HG03342 (cell line): ENCODE data around the gene AIMP2.
"Not testable (repeated sequence)": the region's sequence is repeated elsewhere in the genome, so short reads cannot be mapped to it uniquely, and the experiment has no call there.

Source experiments
- ATAC-seq: cut with Tn5 transposase; IDR thresholded peaks from one replicate; pipeline ENCODE4 v1.9.1; 2021; ENCODE audit warnings: mild to moderate bottlenecking, moderate library complexity; ENCODE audit not compliant: unreplicated experiment

Gene AIMP2

DNA sequence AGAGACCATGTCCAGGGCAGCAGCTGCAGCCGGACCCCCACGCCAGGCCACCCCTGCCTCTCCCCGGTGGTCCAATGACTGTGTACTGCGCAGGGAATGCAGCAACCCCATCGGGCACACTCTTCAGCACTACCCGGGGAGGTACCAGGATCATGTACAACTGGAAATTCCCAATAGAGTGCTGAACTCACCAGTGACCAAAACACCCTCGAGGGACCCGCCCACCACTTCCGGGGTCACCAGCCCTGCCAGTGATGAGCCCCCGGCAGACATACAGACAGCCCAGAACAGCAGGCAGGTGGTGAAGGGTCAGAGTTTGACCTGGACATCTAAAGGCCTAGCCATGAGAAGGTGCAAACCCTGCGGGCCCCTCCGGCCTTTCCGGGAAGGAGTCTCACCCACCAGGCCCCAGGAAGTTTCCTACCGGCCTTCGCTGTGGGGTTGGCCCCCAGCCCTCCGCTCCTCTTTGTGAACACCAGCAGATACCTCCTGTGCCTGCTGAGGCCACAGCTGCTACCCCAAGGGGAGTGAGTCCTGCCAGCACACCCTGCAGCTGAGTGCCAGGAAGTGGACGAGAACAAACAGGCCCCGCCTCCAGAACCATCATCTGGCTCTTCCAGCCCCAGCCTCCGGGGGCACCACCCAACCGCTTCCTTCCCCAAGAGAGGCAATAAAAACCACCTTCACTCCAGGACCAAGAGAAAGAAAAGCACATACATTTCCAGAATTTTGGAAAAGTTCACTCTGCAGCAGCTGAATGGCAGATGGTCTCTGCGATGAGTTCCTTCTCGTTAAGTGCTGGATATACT lies 17.1 kb downstream of the AIMP2 start:
- peak; percentile 82 for ATAC-seq

DNA sequence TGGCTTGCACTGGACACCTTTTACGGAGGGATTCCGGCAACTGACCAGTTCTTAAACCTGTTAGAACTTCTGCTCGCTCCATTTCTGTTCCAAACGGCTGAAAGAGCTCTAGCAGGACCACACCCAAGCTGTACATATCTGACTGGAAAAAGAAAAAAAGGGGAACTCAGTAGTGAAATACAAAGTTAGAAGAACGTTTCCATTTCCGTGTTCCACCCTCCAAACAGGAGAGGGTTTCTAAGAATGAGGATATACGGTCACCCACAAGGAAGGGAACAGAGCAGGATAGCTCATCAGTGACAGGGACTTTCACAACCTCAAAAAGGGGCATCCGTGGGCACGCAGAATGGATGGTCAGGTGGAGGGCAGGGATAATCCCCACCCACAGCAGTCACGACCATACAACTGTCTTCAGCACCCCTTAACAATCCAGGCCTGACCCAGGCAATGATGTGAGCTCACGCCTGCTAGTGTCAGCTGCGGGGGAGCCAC lies 17.8 kb downstream of the AIMP2 start:
- ATAC-seq, result no peak

GRCh38 chr7:6027806-6028365 lies 18.8 kb downstream of the AIMP2 start:
- ATAC-seq, result no peak

- no peak for ATAC-seq
Measured at GRCh38 chr7:6028563-6028962, 19.5 kb downstream of the AIMP2 start.

DNA sequence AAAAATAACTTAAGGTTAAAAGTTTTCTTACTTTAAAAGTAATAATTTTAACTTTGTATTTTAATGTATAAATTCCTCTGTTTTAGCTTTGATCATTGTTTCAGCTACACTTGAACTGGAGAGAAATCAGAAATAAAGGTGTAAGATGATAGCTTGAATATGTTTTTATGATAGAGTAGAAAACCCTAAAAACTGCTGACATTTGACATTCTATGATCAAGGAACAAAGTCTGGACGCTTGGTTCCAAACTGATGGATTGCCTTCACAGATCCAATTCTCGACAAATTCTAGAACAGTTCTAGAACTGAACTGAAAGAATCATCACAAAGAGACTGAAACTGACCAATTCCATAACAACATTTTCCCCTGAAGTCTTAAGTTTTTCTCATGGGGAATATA lies 21.9 kb downstream of the AIMP2 start, which contains the start of gene ANKRD61:
ANKRD61 (plus strand) TSS at position 389 of the 400 bp plus-strand sequence; CDS start at position 389, 0 bp downstream.
- ATAC-seq, result no peak

DNA sequence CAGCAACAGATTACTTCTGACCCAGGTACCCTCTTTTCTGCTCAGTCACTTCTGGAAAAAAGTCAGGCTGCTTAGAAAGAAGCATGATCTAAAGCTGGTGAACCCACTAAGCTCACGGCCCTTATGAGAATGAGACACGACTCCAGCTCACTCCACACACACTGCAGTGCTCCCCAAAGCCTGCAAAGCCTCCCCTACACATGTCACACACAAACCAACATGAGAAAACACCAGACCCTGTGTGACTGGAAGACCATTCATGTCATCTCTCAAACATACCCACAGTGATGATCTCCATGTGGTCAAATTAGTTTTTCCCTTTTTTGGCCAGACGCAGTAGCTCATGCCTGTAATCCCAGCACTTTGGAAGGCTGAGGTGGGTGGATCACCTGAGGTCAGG lies 22.5 kb downstream of the AIMP2 start:
- no peak for ATAC-seq

DNA sequence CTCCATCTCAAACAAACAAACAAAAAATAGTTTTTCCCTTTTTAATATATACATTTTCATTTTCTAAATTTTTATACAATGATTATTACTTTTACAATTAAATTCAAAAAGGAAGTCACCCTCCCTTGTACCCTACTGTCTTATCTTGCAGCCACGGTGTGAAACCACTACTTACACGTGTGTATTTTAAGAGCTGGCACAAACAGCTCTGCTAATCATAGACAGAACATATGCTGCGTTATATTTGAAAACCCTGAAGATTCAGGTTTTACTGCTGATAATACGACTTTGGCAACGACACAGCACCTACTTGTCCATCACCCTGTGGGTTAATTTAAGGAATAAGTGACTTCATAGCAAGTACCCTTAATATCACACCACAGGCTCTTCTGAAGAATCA lies 23.1 kb downstream of the AIMP2 start:
- ATAC-seq, result no peak

DNA sequence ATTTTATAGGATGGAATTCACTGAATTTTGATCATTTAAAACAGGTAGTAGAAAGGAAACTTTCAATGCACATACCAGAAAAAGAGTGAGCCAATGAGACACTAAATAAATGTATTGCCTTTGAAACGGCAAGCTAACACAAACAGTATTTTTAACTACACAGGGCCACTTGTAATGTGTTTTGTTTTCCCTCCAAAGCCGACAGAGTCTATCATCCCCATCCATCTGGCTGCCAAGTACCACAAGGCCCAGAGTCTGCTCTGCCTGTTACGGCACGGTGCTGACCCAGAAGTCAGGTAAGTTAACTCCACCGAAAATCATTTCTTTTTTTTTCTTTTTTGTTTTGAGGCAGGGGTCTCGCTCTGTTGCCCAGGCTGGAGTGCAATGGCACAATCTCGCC lies 23.6 kb downstream of the AIMP2 start:
- no peak for ATAC-seq

DNA sequence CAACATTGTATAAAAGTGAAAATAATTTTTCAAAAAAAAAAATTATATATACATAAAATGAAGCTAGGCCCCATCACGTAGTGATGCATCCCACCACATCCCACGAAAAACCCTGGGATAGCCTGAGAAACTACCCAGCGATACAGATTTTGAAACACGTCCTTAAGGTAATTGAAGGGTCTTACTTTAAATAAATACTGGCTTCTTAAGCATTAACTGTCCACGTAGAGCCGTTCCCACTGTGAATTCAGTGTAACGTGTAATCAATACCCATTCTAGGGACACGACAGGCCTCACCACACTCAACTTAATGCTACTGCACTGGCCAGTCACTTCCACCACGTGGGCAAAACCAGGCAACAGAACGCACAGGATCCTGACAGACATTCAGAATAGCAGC lies 26.1 kb downstream of the AIMP2 start:
- no peak for ATAC-seq

DNA sequence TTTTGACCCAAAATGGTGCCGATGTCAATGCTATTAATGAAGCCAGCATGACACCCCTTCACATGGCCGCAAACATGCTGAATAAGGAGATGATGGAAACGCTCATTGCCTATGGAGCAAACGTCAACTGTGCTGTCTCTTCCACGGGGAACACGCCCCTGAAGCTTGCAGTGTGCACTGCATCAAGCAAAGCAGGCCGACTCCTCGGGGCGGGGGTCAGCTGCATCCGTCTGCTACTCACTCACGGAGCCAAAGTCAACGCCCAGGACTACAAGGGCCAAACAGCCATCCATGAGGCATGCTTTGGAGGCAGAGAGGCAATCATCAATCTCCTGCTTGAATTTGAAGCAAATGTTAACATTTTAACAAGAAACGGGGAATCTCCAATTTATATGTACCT lies 26.6 kb downstream of the AIMP2 start:
- no peak for ATAC-seq

- no peak for ATAC-seq
Measured at GRCh38 chr7:6049780-6050179, 40.7 kb downstream of the AIMP2 start.

DNA sequence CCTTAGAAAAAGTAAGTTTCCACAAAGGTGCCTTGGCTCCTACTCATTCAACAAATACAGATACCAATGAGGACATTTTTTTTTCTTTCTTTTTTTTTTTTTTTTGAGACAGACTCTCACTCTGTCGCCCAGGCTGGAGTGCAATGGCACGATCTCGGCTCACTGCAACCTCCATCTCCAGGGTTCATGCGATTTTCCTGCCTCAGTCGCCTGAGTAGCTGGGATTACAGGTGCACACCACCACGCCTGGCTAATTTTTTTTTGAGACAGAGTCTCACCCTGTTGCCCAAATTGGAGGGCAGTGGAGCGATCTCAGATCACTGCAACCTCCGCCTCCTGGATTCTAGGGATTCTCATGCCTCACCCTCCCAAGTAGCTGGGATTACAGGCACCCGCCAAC lies 42.1 kb downstream of the AIMP2 start:
- ATAC-seq, result not testable (repeated sequence)

GRCh38 chr7:6056616-6057015 lies 47.5 kb downstream of the AIMP2 start:
- ATAC-seq, result no peak

GRCh38 chr7:6057316-6058129 lies 48.5 kb downstream of the AIMP2 start:
- no peak for ATAC-seq

GRCh38 chr7:6059941-6060340 lies 50.9 kb downstream of the AIMP2 start:
- not testable (repeated sequence) for ATAC-seq

DNA sequence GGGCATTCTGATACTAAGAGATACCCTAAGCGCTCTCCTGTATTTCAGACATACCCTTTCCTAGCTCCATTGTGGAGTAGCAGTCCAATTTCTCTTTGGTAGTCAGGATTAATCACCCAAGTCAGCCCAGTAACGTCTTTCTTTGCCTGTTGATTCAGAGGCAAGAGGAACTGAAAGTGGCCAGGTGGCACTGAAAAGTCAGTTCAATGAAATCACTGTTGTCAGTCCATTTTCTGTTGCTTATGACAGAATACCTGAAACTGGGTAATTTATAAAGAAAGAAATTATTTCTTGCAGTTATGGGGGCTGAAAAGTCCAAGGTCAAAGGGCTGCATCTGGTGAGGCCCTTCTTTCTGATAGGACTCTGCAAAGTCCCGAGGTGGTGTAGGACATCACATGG lies 62.3 kb downstream of the AIMP2 start:
- peak; percentile 79 for ATAC-seq
